ENCODE results near the gene KLHL17. TPM values are rescaled to one million over a fixed set of nuclear protein-coding genes. Genes with fewer than 3 reads are reported as not detected.
"Not testable (repeated sequence)": the region's sequence is repeated elsewhere in the genome, so short reads cannot be mapped to it uniquely, and the experiment has no call there.

The KLHL17 gene
- total RNA-seq, 2 donors from 2014 or later = 12.7 to 22.8 TPM

- Mint-ChIP-seq H3K27me3 (ENCODE audit: low read depth) (peaks cover 10% of the 10 kb centered on the region), H3K36me3 (ENCODE audit: insufficient read depth in 2 of 2) (no peaks in the 10 kb centered on the region), H3K4me1 (ENCODE audit: low read depth) (no peaks in the 10 kb centered on the region), H3K4me3 (no peak overlapping the region), H3K9me3 (no peaks in the 10 kb centered on the region), H3K27ac (no peak overlapping the region)
- ATAC-seq (replicated peaks in 1 of 2) (no peak), DNase-seq (no peak)
These were observed 22.5 kb downstream of the KLHL17 start for GRCh38 chr1:982765-983436.

- no peak overlapping the region for H3K27ac Mint-ChIP-seq
- H3K27me3 Mint-ChIP-seq (ENCODE audit: low read depth) = peaks cover 17% of the 10 kb centered on the region
- no peaks in the 10 kb centered on the region for H3K9me3 Mint-ChIP-seq
- H3K4me3 Mint-ChIP-seq = no peak overlapping the region
- DNase-seq (peak; percentile 70 to 74), ATAC-seq (replicated peaks in 1 of 2) (peak; percentile 83 to 87)
- peaks cover under 1% of the 10 kb centered on the region for H3K4me1 Mint-ChIP-seq (ENCODE audit: low read depth)
- H3K36me3 Mint-ChIP-seq (ENCODE audit: insufficient read depth in 2 of 2) = no peaks in the 10 kb centered on the region
These were observed 23.6 kb downstream of the KLHL17 start for GRCh38 chr1:983798-984475.

- Mint-ChIP-seq H3K9me3 (no peaks in the 10 kb centered on the region), H3K4me1 (ENCODE audit: low read depth) (peaks cover 5% of the 10 kb centered on the region), H3K27ac (no peak overlapping the region), H3K36me3 (ENCODE audit: insufficient read depth in 2 of 2) (peaks cover 0 to 2% of the 10 kb centered on the region in 2 donors), H3K27me3 (ENCODE audit: low read depth) (peaks cover 22% of the 10 kb centered on the region), H3K4me3 (no peak overlapping the region)
- no peak for ATAC-seq (replicated peaks in 1 of 2)
- DNase-seq = no peak
These were observed 24.1 kb downstream of the KLHL17 start for GRCh38 chr1:984476-984814.

- Mint-ChIP-seq H3K27me3 (ENCODE audit: low read depth) (peaks cover 28% of the 10 kb centered on the region), H3K9me3 (no peaks in the 10 kb centered on the region), H3K4me1 (ENCODE audit: low read depth) (peaks cover 5% of the 10 kb centered on the region), H3K36me3 (ENCODE audit: insufficient read depth in 2 of 2) (peaks cover 0 to 2% of the 10 kb centered on the region in 2 donors), H3K4me3 (no peak overlapping the region), H3K27ac (no peak overlapping the region)
- DNase-seq = no peak
- ATAC-seq (replicated peaks in 1 of 2) = no peak
These were observed 24.7 kb downstream of the KLHL17 start for GRCh38 chr1:985126-985525.

GRCh38 chr1:988061-988460 lies 27.7 kb downstream of the KLHL17 start:
- not testable (repeated sequence) for H3K9me3 Mint-ChIP-seq; ATAC-seq (replicated peaks in 1 of 2); DNase-seq; H3K27ac Mint-ChIP-seq; H3K4me3 Mint-ChIP-seq
- peaks cover 27% of the 10 kb centered on the region for H3K4me1 Mint-ChIP-seq (ENCODE audit: low read depth)
- H3K27me3 Mint-ChIP-seq (ENCODE audit: low read depth) = peaks cover 28% of the 10 kb centered on the region
- peaks cover 3 to 11% of the 10 kb centered on the region in 2 donors for H3K36me3 Mint-ChIP-seq (ENCODE audit: insufficient read depth in 2 of 2)

GRCh38 chr1:991275-991674 lies 30.9 kb downstream of the KLHL17 start:
- not testable (repeated sequence) for DNase-seq; H3K27ac Mint-ChIP-seq; ATAC-seq (replicated peaks in 1 of 2); H3K4me3 Mint-ChIP-seq; H3K9me3 Mint-ChIP-seq
- H3K36me3 Mint-ChIP-seq (ENCODE audit: insufficient read depth in 2 of 2) = peaks cover 3 to 11% of the 10 kb centered on the region in 2 donors
- H3K27me3 Mint-ChIP-seq (ENCODE audit: low read depth) = peaks cover 36% of the 10 kb centered on the region
- H3K4me1 Mint-ChIP-seq (ENCODE audit: low read depth) = peaks cover 39% of the 10 kb centered on the region

- peaks cover 3 to 11% of the 10 kb centered on the region in 2 donors for H3K36me3 Mint-ChIP-seq (ENCODE audit: insufficient read depth in 2 of 2)
- H3K9me3 Mint-ChIP-seq = peaks cover 0 to 2% of the 10 kb centered on the region in 2 donors
- DNase-seq (no peak), ATAC-seq (replicated peaks in 1 of 2) (no peak)
- H3K27ac Mint-ChIP-seq = no peak overlapping the region
- peak overlapping the region in 1 of 2 donors; percentile 64 for H3K4me3 Mint-ChIP-seq
- peaks cover 38% of the 10 kb centered on the region for H3K27me3 Mint-ChIP-seq (ENCODE audit: low read depth)
- H3K4me1 Mint-ChIP-seq (ENCODE audit: low read depth) = peaks cover 39% of the 10 kb centered on the region
These were observed 31.5 kb downstream of the KLHL17 start for GRCh38 chr1:991895-992294.

- H3K27me3 Mint-ChIP-seq (ENCODE audit: low read depth) = peaks cover 43% of the 10 kb centered on the region
- peaks cover 0 to 2% of the 10 kb centered on the region in 2 donors for H3K9me3 Mint-ChIP-seq
- peaks cover 39% of the 10 kb centered on the region for H3K4me1 Mint-ChIP-seq (ENCODE audit: low read depth)
- peak overlapping the region; percentile 36 to 64 for H3K4me3 Mint-ChIP-seq
- H3K36me3 Mint-ChIP-seq (ENCODE audit: insufficient read depth in 2 of 2) = peaks cover 3 to 11% of the 10 kb centered on the region in 2 donors
- ATAC-seq (replicated peaks in 1 of 2) (peak; percentile 55 to 72), DNase-seq (no peak)
- no peak overlapping the region for H3K27ac Mint-ChIP-seq
These were observed 32.0 kb downstream of the KLHL17 start for GRCh38 chr1:992362-992761.

DNA sequence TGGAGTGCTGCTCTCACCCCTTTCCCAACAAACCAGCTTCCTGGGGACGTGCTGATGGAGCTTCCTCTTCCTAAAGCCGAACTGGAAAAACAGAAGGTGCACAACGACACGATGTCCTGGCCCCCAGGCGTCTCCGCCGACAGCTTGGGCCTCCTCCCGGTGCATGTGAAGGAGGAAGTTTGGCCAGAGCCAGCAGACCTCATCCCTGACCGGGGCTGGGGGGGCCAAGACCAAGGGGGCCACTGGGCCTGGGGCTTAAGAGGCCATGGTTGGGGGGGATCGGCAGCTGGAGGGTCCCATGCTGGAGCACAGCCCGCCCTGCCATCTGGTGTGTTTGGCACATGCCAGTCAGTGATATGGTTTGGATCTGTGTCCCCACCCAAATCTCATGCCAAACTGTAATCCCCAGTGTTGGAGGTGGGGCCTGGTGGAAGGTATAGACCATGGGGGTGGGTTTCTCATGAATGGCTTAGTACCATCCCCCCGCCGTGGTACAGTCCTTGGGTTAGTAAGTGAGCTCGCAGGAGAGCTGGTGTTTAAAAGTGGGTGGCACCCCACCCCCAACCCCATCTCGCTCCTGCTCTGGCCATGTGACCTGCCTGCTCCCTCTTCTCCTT lies 33.1 kb downstream of the KLHL17 start:
- peaks cover 44% of the 10 kb centered on the region for H3K27me3 Mint-ChIP-seq (ENCODE audit: low read depth)
- peaks cover 3 to 11% of the 10 kb centered on the region in 2 donors for H3K36me3 Mint-ChIP-seq (ENCODE audit: insufficient read depth in 2 of 2)
- no peak for DNase-seq
- ATAC-seq (replicated peaks in 1 of 2) = no peak
- no peak overlapping the region for H3K4me3 Mint-ChIP-seq
- H3K27ac Mint-ChIP-seq = no peak overlapping the region
- peaks cover 0 to 2% of the 10 kb centered on the region in 2 donors for H3K9me3 Mint-ChIP-seq
- peaks cover 39% of the 10 kb centered on the region for H3K4me1 Mint-ChIP-seq (ENCODE audit: low read depth)

DNA sequence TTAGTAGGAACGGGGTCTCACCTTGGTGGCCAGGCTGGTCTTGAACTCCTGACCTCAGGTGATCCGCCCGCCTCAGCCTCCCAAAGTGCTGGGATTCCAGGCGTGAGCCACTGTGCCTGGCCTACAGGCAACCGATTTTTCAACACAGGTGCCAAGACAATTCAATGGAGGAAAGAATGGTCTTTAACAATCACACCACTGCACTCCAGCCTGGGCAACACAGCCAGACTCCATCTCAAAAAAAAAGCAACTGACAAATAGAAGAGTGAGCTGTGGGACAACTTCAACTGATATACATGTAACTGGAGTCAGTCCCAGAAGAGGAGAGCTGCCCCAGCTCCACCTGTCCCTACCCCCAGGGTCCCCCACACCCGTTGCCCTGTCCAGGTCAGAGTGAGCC lies 34.2 kb downstream of the KLHL17 start:
- peaks cover 34% of the 10 kb centered on the region for H3K4me1 Mint-ChIP-seq (ENCODE audit: low read depth)
- H3K4me3 Mint-ChIP-seq; H3K36me3 Mint-ChIP-seq (ENCODE audit: insufficient read depth in 2 of 2); ATAC-seq (replicated peaks in 1 of 2); H3K27ac Mint-ChIP-seq; DNase-seq; H3K9me3 Mint-ChIP-seq: not testable (repeated sequence)
- H3K27me3 Mint-ChIP-seq (ENCODE audit: low read depth) = peaks cover 33% of the 10 kb centered on the region

DNA sequence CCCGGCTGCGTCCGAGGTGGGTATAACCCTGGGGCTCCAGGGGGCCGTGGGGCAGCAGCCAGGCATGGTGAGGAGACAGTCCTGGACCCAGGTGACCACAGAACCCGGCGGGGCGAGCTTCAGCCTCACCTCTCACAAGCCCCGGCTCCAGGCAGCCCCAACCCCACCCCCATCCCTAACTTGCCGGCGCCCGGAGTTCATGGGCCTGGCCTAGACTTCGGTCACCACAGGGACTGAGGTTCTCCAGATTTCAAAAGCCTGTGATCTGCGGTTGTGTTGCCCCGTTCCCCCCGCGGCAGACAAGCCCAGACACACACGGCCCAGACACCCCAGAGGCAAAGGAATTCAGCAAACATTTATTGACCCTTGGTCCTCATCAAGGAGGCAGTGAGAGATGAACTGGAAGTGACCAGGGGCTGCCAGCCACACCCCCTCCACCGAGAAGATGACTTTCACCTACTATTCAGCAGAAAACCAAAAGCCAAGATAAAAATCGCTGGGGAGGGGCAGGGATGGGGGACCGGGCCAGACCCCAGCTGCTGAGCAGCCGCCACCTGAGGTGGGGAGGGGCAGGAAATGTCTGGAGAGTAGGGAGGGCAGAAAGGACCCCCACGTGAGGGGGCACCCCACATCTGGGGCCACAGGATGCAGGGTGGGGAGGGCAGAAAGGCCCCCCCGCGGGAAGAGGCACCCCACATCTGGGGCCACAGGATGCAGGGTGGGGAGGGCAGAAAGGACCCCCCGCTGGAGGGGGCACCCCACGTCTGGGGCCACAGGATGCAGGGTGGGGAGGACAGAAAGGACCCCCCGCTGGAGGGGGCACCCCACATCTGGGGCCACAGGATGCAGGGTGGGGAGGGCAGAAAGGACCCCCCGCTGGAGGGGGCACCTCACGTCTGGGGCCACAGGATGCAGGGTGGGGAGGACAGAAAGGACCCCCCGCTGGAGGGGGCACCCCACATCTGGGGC lies 35.6 kb downstream of the KLHL17 start:
- Mint-ChIP-seq H3K27ac (no peak overlapping the region), H3K4me3 (peak overlapping the region in 1 of 2 donors; percentile 61), H3K9me3 (peaks cover 0 to 2% of the 10 kb centered on the region in 2 donors), H3K36me3 (ENCODE audit: insufficient read depth in 2 of 2) (peaks cover 5 to 10% of the 10 kb centered on the region in 2 donors), H3K27me3 (ENCODE audit: low read depth) (peaks cover 32% of the 10 kb centered on the region), H3K4me1 (ENCODE audit: low read depth) (peaks cover 34% of the 10 kb centered on the region)
- DNase-seq = no peak
- no peak for ATAC-seq (replicated peaks in 1 of 2)

- H3K4me1 Mint-ChIP-seq (ENCODE audit: low read depth) = peaks cover 23% of the 10 kb centered on the region
- ATAC-seq (replicated peaks in 1 of 2) (no peak), DNase-seq (no peak)
- peaks cover 33% of the 10 kb centered on the region for H3K27me3 Mint-ChIP-seq (ENCODE audit: low read depth)
- peak overlapping the region in 1 of 2 donors; percentile 40 for H3K4me3 Mint-ChIP-seq
- no peaks in the 10 kb centered on the region for H3K9me3 Mint-ChIP-seq
- peaks cover 5 to 7% of the 10 kb centered on the region in 2 donors for H3K36me3 Mint-ChIP-seq (ENCODE audit: insufficient read depth in 2 of 2)
- no peak overlapping the region for H3K27ac Mint-ChIP-seq
These were observed 36.7 kb downstream of the KLHL17 start for GRCh38 chr1:996851-997712.

Data from activated T-cell treated with anti-CD3 and anti-CD28 coated beads, Interleukin-2, amount 50 U/mL, for 72 hours (primary cell).